PC-9 (cell line): Measurements from ENCODE around the gene CLDND2. TPM values are rescaled to one million over a fixed set of nuclear protein-coding genes. Genes with fewer than 3 reads are reported as not detected.
"Not testable (repeated sequence)": the region's sequence is repeated elsewhere in the genome, so short reads cannot be mapped to it uniquely, and the experiment has no call there.

ENCODE experiments used
- BruUV-seq: library from RNA; stranded (reverse); fragments of 400-500 nt; replicated peaks from 2 replicates; lab custom pipeline; 2021; lab: Mats Ljungman, UMichigan
- CTCF ChIA-PET: fragments of 300-600 bp; sonication (Branson Sonifier 250); formaldehyde crosslinking; loops from one replicate; lab custom pipeline; 2022; ENCODE audit warnings: antibody characterized with exemption; lab: Charles Lee
- POLR2A ChIA-PET: fragments of 300-600 bp; sonication (Branson Sonifier 250); formaldehyde crosslinking; loops from one replicate; lab custom pipeline; 2022; ENCODE audit warnings: antibody characterized with exemption; ENCODE audit not compliant: unreplicated experiment; lab: Charles Lee
- DNase-seq, 2 experiments: peaks; one replicate each; pipeline versions ENCODE4 v3.0.0 to v3.0.0-alpha.2; 2015 to 2022; ENCODE audit warnings: mixed read lengths in 1 of 2
- H2AFZ ChIP-seq: fragments of 200-600 bp; sonication (generic); 2 replicates; pipeline ENCODE4 v1.8.1; 2017; ENCODE audit warnings: antibody characterized with exemption
- H3F3A ChIP-seq: fragments of 200-600 bp; sonication (generic); 2 replicates; pipeline ENCODE4 v1.8.1; 2017; ENCODE audit warnings: antibody characterized with exemption, mild to moderate bottlenecking, low read depth; ENCODE audit not compliant: insufficient read depth
- H3K27ac ChIP-seq: fragments of 200-600 bp; sonication (generic); 2 replicates; pipeline ENCODE4 v1.6.1; 2016; ENCODE audit warnings: mixed run types
- H3K27me3 ChIP-seq: fragments of 200-600 bp; sonication (generic); 2 replicates; pipeline ENCODE4 v1.6.1; 2016; ENCODE audit warnings: low read depth, mixed run types; ENCODE audit not compliant: insufficient read depth
- H3K36me3 ChIP-seq: fragments of 200-600 bp; sonication (generic); 2 replicates; pipeline ENCODE4 v1.6.1; 2016; ENCODE audit warnings: low read depth, mixed run types
- H3K4me1 ChIP-seq: fragments of 200-600 bp; sonication (generic); replicated peaks from 2 replicates; pipeline ENCODE4 v1.6.1; 2016; ENCODE audit warnings: mixed run types; ENCODE audit not compliant: insufficient read depth
- H3K4me2 ChIP-seq: fragments of 200-600 bp; sonication (generic); 2 replicates; pipeline ENCODE4 v1.6.1; 2017; ENCODE audit warnings: mixed run types
- H3K4me3 ChIP-seq: fragments of 200-600 bp; sonication (generic); 2 replicates; pipeline ENCODE4 v1.6.1; 2016; ENCODE audit warnings: mixed run types
- H3K79me2 ChIP-seq: fragments of 200-600 bp; sonication (generic); 2 replicates; pipeline ENCODE4 v1.6.1; 2017; ENCODE audit warnings: low read depth, mixed run types
- H3K9me2 ChIP-seq: fragments of 200-600 bp; sonication (generic); 2 replicates; pipeline ENCODE4 v1.8.1; 2017; ENCODE audit warnings: mild to moderate bottlenecking; ENCODE audit not compliant: insufficient read depth
- H3K9me3 ChIP-seq: fragments of 200-600 bp; sonication (generic); 2 replicates; pipeline ENCODE4 v1.8.1; 2016; ENCODE audit warnings: low read depth; ENCODE audit not compliant: insufficient read depth
- H4K20me1 ChIP-seq: fragments of 200-600 bp; sonication (generic); 2 replicates; pipeline ENCODE4 v1.8.1; 2017; ENCODE audit not compliant: insufficient read depth
- EZH2 ChIP-seq: fragments of 200-600 bp; sonication (generic); IDR thresholded peaks from 2 replicates; pipeline ENCODE4 v1.8.0; 2017; ENCODE audit warnings: antibody characterized with exemption, low read depth
- intact Hi-C: fragments of 100-400 bp; cut with micrococcal nuclease; formaldehyde crosslinking; loops from one replicate; pipeline ENCODE4 v1.10.0; 2022; ENCODE audit not compliant: unreplicated experiment
- total RNA-seq: library from RNA; stranded (reverse); gene quantifications from 2 replicates; pipeline ENCODE4 v1.2.3, GENCODE V29; 2021
- TF ChIP-seq, protein P1 (sequence below): fragments of 200-600 bp; sonication (generic); conservative IDR thresholded peaks from 2 replicates; pipeline ENCODE4 v1.6.1; 2017; ENCODE audit warnings: mixed run types, antibody characterized with exemption, mild to moderate bottlenecking, moderate library complexity

Gene CLDND2
- total RNA-seq, 1 experiment from 2014 or later: 4.5 TPM

DNA sequence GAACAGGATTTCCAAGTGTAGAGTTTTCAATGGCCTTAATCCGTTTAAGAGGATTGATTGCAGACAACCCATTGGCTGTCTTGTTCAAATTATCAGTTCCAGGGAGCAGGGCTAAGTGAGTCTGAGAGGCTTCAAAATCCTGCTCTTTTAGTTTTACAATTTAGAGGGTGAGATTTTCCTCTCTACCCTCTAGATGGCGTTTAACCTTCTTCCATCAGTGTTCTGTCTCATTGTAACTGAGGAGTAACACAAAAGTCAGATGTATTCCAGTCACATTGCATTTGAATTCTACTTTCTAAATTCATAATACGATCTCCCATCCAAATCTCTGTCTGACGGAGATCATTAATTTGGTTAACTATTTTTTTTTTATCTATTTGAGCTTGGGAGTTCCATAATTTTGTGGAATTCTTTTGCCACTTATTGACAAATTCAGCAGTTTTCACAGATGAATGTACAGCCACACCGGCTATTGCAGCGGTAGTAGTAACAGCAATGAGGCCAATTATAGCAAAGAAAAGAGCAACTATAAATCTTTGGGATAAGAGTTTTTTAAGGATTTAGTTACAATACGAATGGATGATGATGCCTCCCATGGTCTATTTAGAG is 29.4 kb upstream of the CLDND2 start:
- no peak overlapping the region for H3K4me3 ChIP-seq
- no peaks in the 10 kb centered on the region for H3K9me2 ChIP-seq
- no peak for DNase-seq
- CTCF ChIA-PET: interaction anchor here (0.6 kb wide), 2 partner anchors 39 to 742 kb away, joined by 3 read pairs; no protein-coding TSS in a partner anchor
- intact Hi-C loops: loop anchor here (2.0 kb wide), 1 partner anchor 41 kb away; no protein-coding TSS in a partner anchor
- H4K20me1 ChIP-seq: no peaks in the 10 kb centered on the region
- peaks cover 10% of the 10 kb centered on the region for H3K4me1 ChIP-seq
- H3K27me3 ChIP-seq: no peaks in the 10 kb centered on the region
- H3K36me3 ChIP-seq: no peaks in the 10 kb centered on the region
- no peak overlapping the region for H3K4me2 ChIP-seq
- peaks cover 6% of the 10 kb centered on the region; the same call in 1 of the 2 replicates for H3K9me3 ChIP-seq
- H3F3A ChIP-seq: peaks cover 5% of the 10 kb centered on the region
- no TSS peak for BruUV-seq
- POLR2A ChIA-PET: no interaction called here
- no peak overlapping the region for H2AFZ ChIP-seq
- no peak overlapping the region for H3K27ac ChIP-seq
- peaks cover 7% of the 10 kb centered on the region; the same call in 1 of the 2 replicates for H3K79me2 ChIP-seq
- TF ChIP-seq, protein P1, sequence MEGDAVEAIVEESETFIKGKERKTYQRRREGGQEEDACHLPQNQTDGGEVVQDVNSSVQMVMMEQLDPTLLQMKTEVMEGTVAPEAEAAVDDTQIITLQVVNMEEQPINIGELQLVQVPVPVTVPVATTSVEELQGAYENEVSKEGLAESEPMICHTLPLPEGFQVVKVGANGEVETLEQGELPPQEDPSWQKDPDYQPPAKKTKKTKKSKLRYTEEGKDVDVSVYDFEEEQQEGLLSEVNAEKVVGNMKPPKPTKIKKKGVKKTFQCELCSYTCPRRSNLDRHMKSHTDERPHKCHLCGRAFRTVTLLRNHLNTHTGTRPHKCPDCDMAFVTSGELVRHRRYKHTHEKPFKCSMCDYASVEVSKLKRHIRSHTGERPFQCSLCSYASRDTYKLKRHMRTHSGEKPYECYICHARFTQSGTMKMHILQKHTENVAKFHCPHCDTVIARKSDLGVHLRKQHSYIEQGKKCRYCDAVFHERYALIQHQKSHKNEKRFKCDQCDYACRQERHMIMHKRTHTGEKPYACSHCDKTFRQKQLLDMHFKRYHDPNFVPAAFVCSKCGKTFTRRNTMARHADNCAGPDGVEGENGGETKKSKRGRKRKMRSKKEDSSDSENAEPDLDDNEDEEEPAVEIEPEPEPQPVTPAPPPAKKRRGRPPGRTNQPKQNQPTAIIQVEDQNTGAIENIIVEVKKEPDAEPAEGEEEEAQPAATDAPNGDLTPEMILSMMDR: peak; percentile 67
- TF ChIP-seq EZH2: no peak

GRCh38 chr19:51397453-51397852 is 28.6 kb upstream of the CLDND2 start:
- H3K27me3 ChIP-seq, intact Hi-C loops, H3K36me3 ChIP-seq, H3K4me2 ChIP-seq, POLR2A ChIA-PET, H3K27ac ChIP-seq, H3F3A ChIP-seq, BruUV-seq, H2AFZ ChIP-seq, H3K9me2 ChIP-seq, H4K20me1 ChIP-seq, CTCF ChIA-PET, H3K79me2 ChIP-seq, H3K4me3 ChIP-seq, DNase-seq, H3K9me3 ChIP-seq: not testable (repeated sequence)
- peaks cover 10% of the 10 kb centered on the region for H3K4me1 ChIP-seq

DNA sequence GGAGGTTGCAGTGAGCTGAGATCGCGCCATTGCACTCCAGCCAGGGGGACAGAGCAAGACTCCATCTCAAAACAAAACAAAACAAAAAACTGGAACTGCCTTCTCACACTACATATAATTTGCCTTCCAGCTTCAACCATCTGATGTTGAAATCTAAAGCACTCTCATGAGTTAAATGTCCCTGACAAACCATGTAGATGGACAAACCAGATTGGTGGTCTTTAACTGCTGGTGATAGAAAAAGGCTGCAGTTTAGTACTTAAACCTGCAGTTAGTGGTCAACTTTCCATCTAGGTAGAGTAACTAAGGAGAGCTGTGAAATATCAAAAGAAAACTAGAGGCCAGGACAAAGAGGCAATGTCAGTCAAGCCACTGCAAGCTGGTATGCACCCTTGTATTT is 27.4 kb upstream of the CLDND2 start:
- Histone ChIP-seq H3K4me3 (no peak overlapping the region), H3F3A (peaks cover 5% of the 10 kb centered on the region), H2AFZ (no peak overlapping the region), H3K9me2 (no peaks in the 10 kb centered on the region), H3K36me3 (no peaks in the 10 kb centered on the region), H3K27ac (no peak overlapping the region), H3K4me1 (peaks cover 10% of the 10 kb centered on the region), H3K79me2 (peaks cover 7% of the 10 kb centered on the region; the same call in 1 of the 2 replicates), H3K27me3 (no peaks in the 10 kb centered on the region), H3K4me2 (no peak overlapping the region), H4K20me1 (no peaks in the 10 kb centered on the region), H3K9me3 (no peaks in the 10 kb centered on the region)
- DNase-seq: no peak
- ChIA-PET CTCF (no interaction called here), POLR2A (no interaction called here)
- intact Hi-C loops: no loop called here
- no TSS peak for BruUV-seq
- TF ChIP-seq, protein P1: no peak
- TF ChIP-seq EZH2: no peak
